OCI-LY1 (cell line): Measurements from ENCODE around the gene PEAK1.

Experiments
- EZH2 ChIP-seq: fragments of 200-600 bp; sonication (generic), shearing (Covaris generic); IDR thresholded peaks from 2 replicates; pipeline ENCODE4 v1.8.0; 2017; ENCODE audit warnings: borderline replicate concordance, mixed run types, mild to moderate bottlenecking, antibody characterized with exemption, low read length, moderate library complexity, mixed read lengths
- TF ChIP-seq, protein P1 (sequence below): fragments of 200-600 bp; sonication (generic), shearing (Covaris generic); IDR thresholded peaks from 2 replicates; pipeline ENCODE4 v1.5.1; 2017; ENCODE audit warnings: mild to moderate bottlenecking, antibody characterized with exemption, low read length, moderate library complexity, mixed read lengths

DNA sequence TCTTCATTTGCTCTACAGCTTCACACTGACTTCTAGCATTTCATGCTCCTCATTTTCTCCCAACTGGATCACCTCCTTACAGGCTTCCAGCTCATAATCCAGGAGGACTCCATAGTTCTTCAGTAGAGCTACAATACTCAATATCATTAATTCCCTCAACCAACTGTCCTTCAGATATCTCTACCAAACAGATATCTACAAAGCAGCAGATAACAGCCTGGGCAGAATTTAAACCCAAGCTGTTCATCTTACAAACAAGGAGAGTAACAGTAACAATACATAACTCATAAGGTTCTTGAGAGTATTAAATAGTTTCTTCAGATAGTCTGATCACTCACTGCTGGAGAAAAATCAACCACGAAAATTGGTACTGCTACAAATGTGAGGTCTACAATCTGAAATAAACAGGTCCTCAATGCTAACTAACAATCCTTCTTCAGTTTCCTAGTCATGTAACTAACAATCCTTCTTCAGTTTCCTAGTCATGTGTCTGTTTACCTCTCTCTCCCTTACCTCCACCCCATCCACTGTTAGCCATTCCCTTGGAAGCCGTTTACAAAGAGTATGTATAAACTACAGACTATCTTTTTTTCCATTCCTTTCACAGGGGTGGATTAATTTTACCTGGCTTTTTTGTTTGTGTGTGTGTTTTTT is 5.0 kb downstream of the PEAK1 start:
- no peak for TF ChIP-seq EZH2
- TF ChIP-seq, protein P1, sequence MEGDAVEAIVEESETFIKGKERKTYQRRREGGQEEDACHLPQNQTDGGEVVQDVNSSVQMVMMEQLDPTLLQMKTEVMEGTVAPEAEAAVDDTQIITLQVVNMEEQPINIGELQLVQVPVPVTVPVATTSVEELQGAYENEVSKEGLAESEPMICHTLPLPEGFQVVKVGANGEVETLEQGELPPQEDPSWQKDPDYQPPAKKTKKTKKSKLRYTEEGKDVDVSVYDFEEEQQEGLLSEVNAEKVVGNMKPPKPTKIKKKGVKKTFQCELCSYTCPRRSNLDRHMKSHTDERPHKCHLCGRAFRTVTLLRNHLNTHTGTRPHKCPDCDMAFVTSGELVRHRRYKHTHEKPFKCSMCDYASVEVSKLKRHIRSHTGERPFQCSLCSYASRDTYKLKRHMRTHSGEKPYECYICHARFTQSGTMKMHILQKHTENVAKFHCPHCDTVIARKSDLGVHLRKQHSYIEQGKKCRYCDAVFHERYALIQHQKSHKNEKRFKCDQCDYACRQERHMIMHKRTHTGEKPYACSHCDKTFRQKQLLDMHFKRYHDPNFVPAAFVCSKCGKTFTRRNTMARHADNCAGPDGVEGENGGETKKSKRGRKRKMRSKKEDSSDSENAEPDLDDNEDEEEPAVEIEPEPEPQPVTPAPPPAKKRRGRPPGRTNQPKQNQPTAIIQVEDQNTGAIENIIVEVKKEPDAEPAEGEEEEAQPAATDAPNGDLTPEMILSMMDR = no peak
